ENCODE data around the gene TTC28. TPM values are rescaled to one million over a fixed set of nuclear protein-coding genes. Genes with fewer than 3 reads are reported as not detected.

The TTC28 gene
- total RNA-seq, 4 donors from 2014 or later = 43.8 to 130 (median 92.0) TPM

DNA sequence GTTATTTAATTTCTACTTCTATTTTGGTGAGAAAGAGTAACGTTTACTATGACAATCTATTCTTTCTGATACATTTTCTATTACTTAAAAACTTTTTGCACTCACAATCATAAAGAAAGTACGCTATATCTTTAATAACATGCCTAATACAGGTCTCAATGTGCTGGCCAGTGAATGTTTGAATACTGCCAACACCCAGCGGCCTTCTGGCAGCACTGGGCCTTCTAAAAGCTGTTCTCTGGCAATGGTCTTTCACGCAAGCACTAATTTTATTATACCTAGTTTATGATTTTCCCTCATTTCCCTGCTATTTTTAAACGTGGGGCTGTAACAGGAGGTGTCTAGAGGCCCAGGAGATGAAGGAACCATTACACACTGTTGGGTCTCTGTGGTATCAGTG, 410.8 kb downstream of the TTC28 start:
- no peaks in the 10 kb centered on the region for H3K9me3 ChIP-seq
- TF ChIP-seq, protein P1, sequence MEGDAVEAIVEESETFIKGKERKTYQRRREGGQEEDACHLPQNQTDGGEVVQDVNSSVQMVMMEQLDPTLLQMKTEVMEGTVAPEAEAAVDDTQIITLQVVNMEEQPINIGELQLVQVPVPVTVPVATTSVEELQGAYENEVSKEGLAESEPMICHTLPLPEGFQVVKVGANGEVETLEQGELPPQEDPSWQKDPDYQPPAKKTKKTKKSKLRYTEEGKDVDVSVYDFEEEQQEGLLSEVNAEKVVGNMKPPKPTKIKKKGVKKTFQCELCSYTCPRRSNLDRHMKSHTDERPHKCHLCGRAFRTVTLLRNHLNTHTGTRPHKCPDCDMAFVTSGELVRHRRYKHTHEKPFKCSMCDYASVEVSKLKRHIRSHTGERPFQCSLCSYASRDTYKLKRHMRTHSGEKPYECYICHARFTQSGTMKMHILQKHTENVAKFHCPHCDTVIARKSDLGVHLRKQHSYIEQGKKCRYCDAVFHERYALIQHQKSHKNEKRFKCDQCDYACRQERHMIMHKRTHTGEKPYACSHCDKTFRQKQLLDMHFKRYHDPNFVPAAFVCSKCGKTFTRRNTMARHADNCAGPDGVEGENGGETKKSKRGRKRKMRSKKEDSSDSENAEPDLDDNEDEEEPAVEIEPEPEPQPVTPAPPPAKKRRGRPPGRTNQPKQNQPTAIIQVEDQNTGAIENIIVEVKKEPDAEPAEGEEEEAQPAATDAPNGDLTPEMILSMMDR (IDR thresholded peaks at IDR 0.05) = no peak
- TF ChIP-seq POLR2A (IDR thresholded peaks at IDR 0.05) = no peak
- H3K36me3 ChIP-seq = no peaks in the 10 kb centered on the region
- H3K27ac ChIP-seq = no peak overlapping the region
- peaks cover 0 to 4% of the 10 kb centered on the region in 2 donors for H3K4me1 ChIP-seq
- intact Hi-C loops (cut with DNase I; ENCODE audit: low total_unique reads) = no loop called here
- no peaks in the 10 kb centered on the region for H3K27me3 ChIP-seq
- no peak overlapping the region for H3K4me3 ChIP-seq
- no peak for DNase-seq

DNA sequence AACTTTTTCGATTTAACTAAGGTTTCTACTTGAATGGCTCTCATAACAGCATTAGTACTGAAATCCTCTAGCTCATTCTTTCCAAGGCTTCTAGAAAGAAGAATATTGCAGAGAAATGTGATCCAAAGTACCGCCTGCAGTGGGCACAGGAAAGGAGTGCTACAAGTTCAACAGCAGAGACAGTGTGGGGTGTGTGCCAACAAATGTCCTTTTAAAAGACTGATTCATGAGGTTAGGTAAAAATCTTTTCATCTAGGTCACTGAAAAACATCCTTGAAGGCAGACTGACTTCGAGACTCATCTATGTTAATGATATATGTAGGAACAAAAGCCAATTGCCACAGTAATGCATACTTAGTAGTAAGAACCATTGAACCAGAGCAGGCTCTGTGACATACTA, 411.5 kb downstream of the TTC28 start:
- intact Hi-C loops (cut with DNase I; ENCODE audit: low total_unique reads) = no loop called here
- no peak for DNase-seq

DNA sequence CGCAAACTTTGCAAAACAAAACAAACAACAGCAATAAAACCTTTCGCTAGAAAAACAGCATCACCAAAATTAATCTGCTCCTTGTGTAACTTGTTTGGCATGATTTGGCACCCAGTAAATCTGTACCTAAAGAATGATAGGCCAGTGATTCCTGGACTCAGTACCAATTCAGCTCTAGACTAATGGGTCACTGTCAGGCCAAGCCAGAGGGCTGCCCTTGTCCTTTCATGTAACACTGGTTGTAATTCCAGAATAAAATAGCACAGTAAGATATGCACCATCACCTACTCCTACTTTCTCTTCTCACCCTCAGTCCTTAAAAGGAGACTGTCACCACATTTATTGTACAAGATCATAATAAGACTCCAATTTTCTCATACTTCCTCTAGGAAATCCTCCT, 419.0 kb downstream of the TTC28 start:
- H3K4me1 ChIP-seq = no peaks in the 10 kb centered on the region
- H3K4me3 ChIP-seq = no peak overlapping the region
- intact Hi-C loops (cut with DNase I; ENCODE audit: low total_unique reads) = no loop called here

More for the DNA sequence above, 411.5 kb downstream of the TTC28 start:
- H3K4me1 ChIP-seq = peaks cover 0 to 4% of the 10 kb centered on the region in 2 donors
- H3K27ac ChIP-seq = no peak overlapping the region
- H3K27me3 ChIP-seq = no peaks in the 10 kb centered on the region
- H3K4me3 ChIP-seq = no peak overlapping the region
- no peaks in the 10 kb centered on the region for H3K9me3 ChIP-seq
- TF ChIP-seq POLR2A (IDR thresholded peaks at IDR 0.05) = no peak
- TF ChIP-seq, protein P1 (IDR thresholded peaks at IDR 0.05) = no peak
- H3K36me3 ChIP-seq = no peaks in the 10 kb centered on the region

GRCh38 chr22:28259774-28260312, 419.8 kb downstream of the TTC28 start:
- intact Hi-C loops (cut with DNase I; ENCODE audit: low total_unique reads) = no loop called here
- Histone ChIP-seq H3K27ac (peak overlapping the region in 1 of 2 donors; percentile 8), H3K36me3 (no peaks in the 10 kb centered on the region), H3K4me1 (no peaks in the 10 kb centered on the region), H3K4me3 (no peak overlapping the region), H3K27me3 (no peaks in the 10 kb centered on the region), H3K9me3 (peaks cover 0 to 3% of the 10 kb centered on the region in 2 donors)
- TF ChIP-seq, protein P1 (IDR thresholded peaks at IDR 0.05) = no peak
- no peak for TF ChIP-seq POLR2A (IDR thresholded peaks at IDR 0.05)
- no peak for DNase-seq

More for the DNA sequence above, 419.0 kb downstream of the TTC28 start:
- Histone ChIP-seq H3K27ac (peak overlapping the region in 1 of 2 donors; percentile 20), H3K36me3 (no peaks in the 10 kb centered on the region), H3K9me3 (peaks cover 0 to 3% of the 10 kb centered on the region in 2 donors), H3K27me3 (no peaks in the 10 kb centered on the region)
- no peak for DNase-seq
- no peak for TF ChIP-seq POLR2A (IDR thresholded peaks at IDR 0.05)
- TF ChIP-seq, protein P1 (IDR thresholded peaks at IDR 0.05) = no peak

DNA sequence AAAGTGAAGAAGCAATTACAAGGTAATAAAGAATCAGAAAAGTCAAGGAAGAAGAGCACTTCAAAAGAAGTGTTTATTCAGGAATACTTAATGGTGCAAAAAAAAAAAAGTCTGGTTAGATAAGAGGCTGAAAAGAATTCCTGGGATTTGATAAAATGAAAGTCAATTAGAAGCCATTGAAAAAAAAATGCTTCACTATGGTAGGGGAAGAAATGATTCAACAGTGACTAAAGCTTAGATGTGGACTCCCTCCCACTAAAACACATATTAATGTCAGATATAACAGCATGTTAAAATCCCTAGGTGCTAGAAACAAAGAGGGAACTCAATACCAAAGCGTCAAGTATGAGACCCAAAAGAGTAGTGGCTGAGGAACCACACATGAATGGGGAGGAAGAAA, 425.2 kb downstream of the TTC28 start:
- Histone ChIP-seq H3K36me3 (no peaks in the 10 kb centered on the region), H3K4me1 (no peaks in the 10 kb centered on the region), H3K9me3 (peaks cover 0 to 3% of the 10 kb centered on the region in 2 donors), H3K4me3 (no peak overlapping the region), H3K27ac (no peak overlapping the region), H3K27me3 (no peaks in the 10 kb centered on the region)
- TF ChIP-seq, protein P1 (IDR thresholded peaks at IDR 0.05) = no peak
- TF ChIP-seq POLR2A (IDR thresholded peaks at IDR 0.05) = no peak
- no peak for DNase-seq
- intact Hi-C loops (cut with DNase I; ENCODE audit: low total_unique reads) = no loop called here

All from uterus (tissue), 4 donors.